Right atrium auricular region (tissue), 2 donors: ENCODE results near the gene CDKN2D. TPM values are rescaled to one million over a fixed set of nuclear protein-coding genes. Genes with fewer than 3 reads are reported as not detected.

Experiments
- DNase-seq: peaks from one replicate; pipeline ENCODE4 v3.0.0-alpha.2; 2019; ENCODE audit warnings: low spot score
- H3K27ac ChIP-seq, 2 donors: fragments of 200-600 bp; sonication (generic); 1 replicate in 1 of 2; 2 replicates in 1 of 2; pipeline ENCODE4 v1.5.1; 2016 to 2019
- H3K27me3 ChIP-seq, 2 donors: fragments of 200-600 bp; sonication (generic); one replicate each; pipeline versions ENCODE4 v1.5.1 to v1.6.0; 2017 to 2019
- H3K36me3 ChIP-seq: fragments of 200-600 bp; sonication (generic); one replicate; pipeline ENCODE4 v1.5.1; 2016
- H3K4me1 ChIP-seq, 2 donors: fragments of 200-600 bp; sonication (generic); one replicate each; pipeline versions ENCODE4 v1.5.1 to v1.6.0; 2017 to 2019
- H3K4me3 ChIP-seq, 2 donors: fragments of 200-600 bp; sonication (generic); 1 replicate in 1 of 2; 2 replicates in 1 of 2; pipeline ENCODE4 v1.5.1; 2017 to 2019; ENCODE audit warnings: mild to moderate bottlenecking in 1 of 2, moderate library complexity in 1 of 2
- H3K9me3 ChIP-seq, 2 donors: fragments of 200-600 bp; sonication (generic); one replicate each; pipeline ENCODE4 v1.5.1; 2019
- microRNA counts, 2 donors: library from miRNA; unstranded; fragments of <30 nt; microRNA quantifications; one replicate each; lab custom pipeline; 2016 to 2017
- microRNA-seq, 2 donors: library from miRNA; unstranded; fragments of <30 nt; microRNA quantifications; one replicate each; pipeline ENCODE4, GENCODE V29; 2016 to 2017; ENCODE audit warnings: borderline number of aligned reads in 2 of 2, borderline replicate concordance in 1 of 2
- total RNA-seq, 2 donors: library from RNA; depleted of rRNA; stranded (reverse); fragments of >200 nt; gene quantifications; one replicate each; pipeline ENCODE4 v1.1.0, GENCODE V29; 2016
- TF ChIP-seq, protein P1 (sequence below), 2 donors: fragments of 200-600 bp; sonication (generic); IDR thresholded peaks; one replicate each; pipeline ENCODE4 v1.5.1; 2019; ENCODE audit warnings: antibody characterized with exemption in 2 of 2

CDKN2D gene
- total RNA-seq, 2 donors from 2014 or later, result 4.4 to 4.6 TPM

- TF ChIP-seq, protein P1, sequence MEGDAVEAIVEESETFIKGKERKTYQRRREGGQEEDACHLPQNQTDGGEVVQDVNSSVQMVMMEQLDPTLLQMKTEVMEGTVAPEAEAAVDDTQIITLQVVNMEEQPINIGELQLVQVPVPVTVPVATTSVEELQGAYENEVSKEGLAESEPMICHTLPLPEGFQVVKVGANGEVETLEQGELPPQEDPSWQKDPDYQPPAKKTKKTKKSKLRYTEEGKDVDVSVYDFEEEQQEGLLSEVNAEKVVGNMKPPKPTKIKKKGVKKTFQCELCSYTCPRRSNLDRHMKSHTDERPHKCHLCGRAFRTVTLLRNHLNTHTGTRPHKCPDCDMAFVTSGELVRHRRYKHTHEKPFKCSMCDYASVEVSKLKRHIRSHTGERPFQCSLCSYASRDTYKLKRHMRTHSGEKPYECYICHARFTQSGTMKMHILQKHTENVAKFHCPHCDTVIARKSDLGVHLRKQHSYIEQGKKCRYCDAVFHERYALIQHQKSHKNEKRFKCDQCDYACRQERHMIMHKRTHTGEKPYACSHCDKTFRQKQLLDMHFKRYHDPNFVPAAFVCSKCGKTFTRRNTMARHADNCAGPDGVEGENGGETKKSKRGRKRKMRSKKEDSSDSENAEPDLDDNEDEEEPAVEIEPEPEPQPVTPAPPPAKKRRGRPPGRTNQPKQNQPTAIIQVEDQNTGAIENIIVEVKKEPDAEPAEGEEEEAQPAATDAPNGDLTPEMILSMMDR (IDR thresholded peaks at IDR 0.05), result no peak
- peaks cover 0 to 31% of the 10 kb centered on the region in 2 donors for H3K4me1 ChIP-seq
- no peak for DNase-seq
- no peaks in the 10 kb centered on the region for H3K36me3 ChIP-seq
- no peak overlapping the region for H3K27ac ChIP-seq
- H3K27me3 ChIP-seq, result peaks cover 5 to 22% of the 10 kb centered on the region in 2 donors
- peak overlapping the region in 1 of 2 donors; percentile 45 for H3K4me3 ChIP-seq
- H3K9me3 ChIP-seq, result no peaks in the 10 kb centered on the region
Measured at GRCh38 chr19:10518444-10519361, 50.1 kb downstream of the CDKN2D start.

GRCh38 chr19:10517760-10518443 is 50.9 kb downstream of the CDKN2D start:
- H3K9me3 ChIP-seq, result no peaks in the 10 kb centered on the region
- no peak for DNase-seq
- TF ChIP-seq, protein P1 (IDR thresholded peaks at IDR 0.05), result no peak
- H3K4me1 ChIP-seq, result peaks cover 0 to 31% of the 10 kb centered on the region in 2 donors
- no peaks in the 10 kb centered on the region for H3K36me3 ChIP-seq
- H3K27me3 ChIP-seq, result peaks cover 5 to 22% of the 10 kb centered on the region in 2 donors
- no peak overlapping the region for H3K27ac ChIP-seq
- H3K4me3 ChIP-seq, result peak overlapping the region in 1 of 2 donors; percentile 45

DNA sequence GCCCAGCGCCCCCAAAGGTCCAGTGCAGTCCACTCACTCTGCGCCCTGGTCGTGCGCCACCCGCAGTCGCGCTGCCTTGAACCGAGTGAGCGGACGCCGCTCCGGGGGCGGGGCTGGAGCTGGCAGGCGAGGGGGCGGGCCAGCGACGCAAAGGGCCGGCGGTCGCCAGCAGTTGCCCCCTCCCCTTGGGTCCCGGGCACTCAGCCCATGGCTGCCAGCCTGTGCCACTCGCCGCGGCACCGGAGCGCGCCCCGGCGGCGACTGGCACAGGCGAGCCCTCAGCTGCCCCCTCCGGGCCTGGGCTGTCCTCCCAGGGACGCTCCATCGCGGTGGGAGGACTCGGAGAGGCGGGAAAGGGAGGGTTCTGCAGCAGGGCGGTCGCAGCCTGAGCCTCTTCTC is 51.4 kb downstream of the CDKN2D start, which contains the start of gene S1PR5:
Gene S1PR5 (minus strand): TSS at position 87 of the 399 bp plus-strand sequence. CDS start 2,436 bp downstream, outside the sequence.
- peak within 1 kb of the TSS in 1 of 2 donors; percentile 45 for H3K4me3 ChIP-seq
- no peaks in the 10 kb centered on the region for H3K9me3 ChIP-seq
- H3K4me1 ChIP-seq, result peaks cover 0 to 31% of the 10 kb centered on the region in 2 donors
- TF ChIP-seq, protein P1 (IDR thresholded peaks at IDR 0.05), result no peak
- no peaks in the 10 kb centered on the region for H3K36me3 ChIP-seq
- DNase-seq, result no peak
- H3K27me3 ChIP-seq, result peaks cover 5 to 22% of the 10 kb centered on the region in 2 donors
- no peak within 1 kb of the TSS for H3K27ac ChIP-seq

DNA sequence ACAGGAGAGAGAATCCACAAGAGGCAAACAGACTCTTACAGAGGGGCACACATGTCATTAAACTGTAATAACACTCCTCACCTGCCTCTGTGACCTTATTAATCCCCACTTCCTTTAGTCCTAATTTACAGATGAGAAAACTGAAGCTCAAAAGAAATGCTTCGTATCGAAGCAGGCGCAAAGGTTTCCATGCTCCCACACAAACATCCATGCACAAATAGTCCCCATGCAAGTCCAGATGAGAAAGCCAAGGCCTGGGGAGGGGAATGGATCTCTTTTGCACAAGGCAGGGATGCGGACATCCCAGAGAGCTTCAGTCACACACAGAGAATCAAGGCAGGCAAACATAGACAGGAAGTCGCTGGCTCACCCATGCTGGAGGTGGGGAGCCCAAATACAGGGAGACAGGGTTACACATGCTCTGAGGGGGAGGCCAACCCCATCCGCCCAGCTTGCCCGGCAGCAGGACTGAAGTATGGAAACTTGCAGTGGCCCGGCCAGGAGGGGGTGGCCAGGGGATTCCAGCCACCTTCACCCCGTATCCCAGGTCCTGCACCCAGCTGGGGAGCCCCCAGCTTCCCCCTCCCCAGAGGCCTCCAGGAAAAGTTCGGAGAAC is 52.0 kb downstream of the CDKN2D start:
- Histone ChIP-seq H3K27ac (no peak overlapping the region), H3K4me1 (peaks cover 0 to 31% of the 10 kb centered on the region in 2 donors), H3K27me3 (peaks cover 5 to 22% of the 10 kb centered on the region in 2 donors), H3K4me3 (peak overlapping the region in 1 of 2 donors; percentile 45), H3K9me3 (no peaks in the 10 kb centered on the region), H3K36me3 (no peaks in the 10 kb centered on the region)
- DNase-seq, result no peak
- TF ChIP-seq, protein P1 (IDR thresholded peaks at IDR 0.05), result no peak

MicroRNA genes within 50 kb of the gene (microRNA counts, 767-probe panel; counts per million panel counts)
- 0 to 1,837 counts per million in 2 donors for microRNA hsa-miR-1238 (lab: Ali Mortazavi, UCI)

Small RNAs within 50 kb of the gene (microRNA-seq; reads per million reads assigned to microRNA genes)
- gene MIR1238, result 0 reads per million in 2 donors

Other genes starting within 250 kb of the CDKN2D start
- 10 to 100 TPM; 14.8 to 24.8 TPM for gene RAVER1, start 235.4 kb downstream of the CDKN2D start, total RNA-seq
- 1 to 10 TPM; 5.3 to 7.1 TPM for gene ICAM3, start 229.4 kb downstream of the CDKN2D start, total RNA-seq
- 10 to 100 TPM; 31.7 to 58.8 TPM for gene TYK2, start 188.4 kb downstream of the CDKN2D start, total RNA-seq
- gene CDC37, start 165.4 kb downstream of the CDKN2D start, total RNA-seq, result 100 to 1,000 TPM; 130 to 131 TPM
- gene PDE4A, start 148.4 kb downstream of the CDKN2D start, total RNA-seq, result 1 to 10 TPM; 9.4 to 9.9 TPM
- 10 to 100 TPM; 52.1 to 64.9 TPM for gene KEAP1, start 65.6 kb downstream of the CDKN2D start, total RNA-seq
- under 1 TPM; 0.12 to 0.59 TPM for gene S1PR5, start 51.5 kb downstream of the CDKN2D start, total RNA-seq
- 10 to 100 TPM; 47.1 to 61.2 TPM for gene ATG4D, start 25.1 kb downstream of the CDKN2D start, total RNA-seq
- gene KRI1, start 3.0 kb downstream of the CDKN2D start, total RNA-seq, result 10 to 100 TPM in 1 of 2 donors, 1 to 10 TPM in 1; 9.6 to 10.3 TPM
- gene AP1M2, start 18.3 kb upstream of the CDKN2D start, total RNA-seq, result 1 to 10 TPM in 1 of 2 donors, not detected in 1; 4.8 TPM
- 10 to 100 TPM; 91.3 to 96.2 TPM for gene SLC44A2, start 56.6 kb upstream of the CDKN2D start, total RNA-seq
- gene ILF3, start 85.4 kb upstream of the CDKN2D start, total RNA-seq, result 10 to 100 TPM; 59.2 to 75.1 TPM
- gene QTRT1, start 132.5 kb upstream of the CDKN2D start, total RNA-seq, result 10 to 100 TPM; 15.2 to 15.8 TPM
- 100 to 1,000 TPM; 111 to 144 TPM for gene DNM2, start 149.1 kb upstream of the CDKN2D start, total RNA-seq